ENCODE results near the gene OSBPL3.

GRCh38 chr7:24970676-24971075, 9.3 kb downstream of the OSBPL3 start:
- TF ChIP-seq EZH2phosphoT487 (IDR thresholded peaks at IDR 0.05; ENCODE audit: low read length) (no peak), CTCF (IDR thresholded peaks at IDR 0.05; ENCODE audit: low read length) (no peak), EZH2 (optimal IDR thresholded peaks at IDR 0.05; ENCODE audit: low read depth, low read length) (no peak)

All from MM.1S (cell line).